H9 (cell line): ENCODE data around the gene ELAPOR1. TPM values are rescaled to one million over a fixed set of nuclear protein-coding genes. Genes with fewer than 3 reads are reported as not detected.

Experiments used
- DNase-seq: peaks from one replicate; pipeline ENCODE4 v3.0.0-alpha.2; 2017
- H2AFZ ChIP-seq: one replicate; pipeline ENCODE4 v1.6.1; 2013; ENCODE audit warnings: mild to moderate bottlenecking, low read length, control low read depth, moderate library complexity
- H2AK5ac ChIP-seq: 2 replicates; pipeline ENCODE4 v1.6.1; 2013; ENCODE audit warnings: low read length, control low read depth, mixed read lengths; ENCODE audit not compliant: insufficient read length
- H2BK120ac ChIP-seq: one replicate; pipeline ENCODE4 v1.6.1; 2013; ENCODE audit warnings: low read depth, mild to moderate bottlenecking, low read length, control low read depth, inconsistent platforms; ENCODE audit not compliant: poor library complexity, severe bottlenecking
- H2BK12ac ChIP-seq: 2 replicates; pipeline ENCODE4 v1.6.1; 2013; ENCODE audit warnings: low read length, control low read depth, mixed read lengths, low read depth; ENCODE audit not compliant: insufficient read length
- H2BK15ac ChIP-seq: 2 replicates; pipeline ENCODE4 v1.6.1; 2013; ENCODE audit warnings: low read depth, low read length, control low read depth
- H2BK20ac ChIP-seq: one replicate; pipeline ENCODE4 v1.6.1; 2013; ENCODE audit warnings: low read depth, mild to moderate bottlenecking, low read length, control low read depth, inconsistent platforms; ENCODE audit not compliant: poor library complexity, severe bottlenecking
- H2BK5ac ChIP-seq: 2 replicates; pipeline ENCODE4 v1.6.1; 2013; ENCODE audit warnings: low read length, control low read depth, mixed read lengths; ENCODE audit not compliant: insufficient read length
- H3K14ac ChIP-seq: 2 replicates; pipeline ENCODE4 v1.6.1; 2013; ENCODE audit warnings: low read length, control low read depth; ENCODE audit not compliant: insufficient read depth
- H3K18ac ChIP-seq: 2 replicates; pipeline ENCODE4 v1.6.1; 2013; ENCODE audit warnings: low read depth, mild to moderate bottlenecking, mixed read lengths, low read length, control low read depth; ENCODE audit not compliant: insufficient read length
- H3K23ac ChIP-seq: 2 replicates; pipeline ENCODE4 v1.6.1; 2013; ENCODE audit warnings: low read length, control low read depth, mixed read lengths, low read depth; ENCODE audit not compliant: insufficient read length
- H3K23me2 ChIP-seq: 2 replicates; pipeline ENCODE4 v1.6.1; 2013; ENCODE audit warnings: low read depth, mild to moderate bottlenecking, mixed read lengths, low read length, control low read depth; ENCODE audit not compliant: insufficient read length, poor library complexity, severe bottlenecking
- H3K27ac ChIP-seq: 2 replicates; pipeline ENCODE4 v1.5.1; 2013; ENCODE audit warnings: low read length, control low read depth, mixed read lengths, low read depth; ENCODE audit not compliant: insufficient read length
- H3K27me3 ChIP-seq: 2 replicates; pipeline ENCODE4 v1.6.1; 2013; ENCODE audit warnings: low read length, control low read depth, inconsistent platforms; ENCODE audit not compliant: insufficient read depth
- H3K4ac ChIP-seq: 2 replicates; pipeline ENCODE4 v1.6.1; 2013; ENCODE audit warnings: low read depth, mild to moderate bottlenecking, control low read depth, inconsistent platforms, low read length, moderate library complexity
- H3K4me1 ChIP-seq: 2 replicates; pipeline ENCODE4 v1.6.1; 2013; ENCODE audit warnings: low read length, control low read depth, inconsistent platforms; ENCODE audit not compliant: insufficient read depth
- H3K4me2 ChIP-seq: 2 replicates; pipeline ENCODE4 v1.6.1; 2013; ENCODE audit warnings: low read length, control low read depth, mixed read lengths; ENCODE audit not compliant: insufficient read length, insufficient read depth
- H3K56ac ChIP-seq: 2 replicates; pipeline ENCODE4 v1.6.1; 2013; ENCODE audit warnings: low read depth, mild to moderate bottlenecking, mixed read lengths, low read length, control low read depth; ENCODE audit not compliant: insufficient read length
- H3K79me1 ChIP-seq: 2 replicates; pipeline ENCODE4 v1.6.1; 2013; ENCODE audit warnings: low read depth, mild to moderate bottlenecking, moderate library complexity, low read length, control low read depth, inconsistent platforms; ENCODE audit not compliant: insufficient read depth, poor library complexity, severe bottlenecking
- H3K79me2 ChIP-seq: 2 replicates; pipeline ENCODE4 v1.6.1; 2013; ENCODE audit warnings: low read length, control low read depth, inconsistent platforms; ENCODE audit not compliant: insufficient read depth
- H3K9ac ChIP-seq: 2 replicates; pipeline ENCODE4 v1.6.1; 2013; ENCODE audit warnings: low read length, control low read depth, mixed read lengths; ENCODE audit not compliant: insufficient read length; ENCODE audit errors: extremely low read depth
- H3K9me3 ChIP-seq: one replicate; pipeline ENCODE4 v1.6.1; 2013; ENCODE audit warnings: low read depth, low read length, inconsistent platforms; ENCODE audit not compliant: control insufficient read depth
- H3T11ph ChIP-seq: one replicate; pipeline ENCODE4 v1.6.1; 2013; ENCODE audit warnings: mild to moderate bottlenecking, low read length, control low read depth, inconsistent platforms
- H4K20me1 ChIP-seq: one replicate; pipeline ENCODE4 v1.6.1; 2013; ENCODE audit not compliant: control insufficient read depth, insufficient read length, insufficient read depth
- H4K5ac ChIP-seq: 2 replicates; pipeline ENCODE4 v1.6.1; 2013; ENCODE audit warnings: low read depth, mild to moderate bottlenecking, mixed read lengths, low read length, control low read depth; ENCODE audit not compliant: insufficient read length
- H4K8ac ChIP-seq: replicated peaks from 2 replicates; pipeline ENCODE4 v1.6.1; 2013; ENCODE audit warnings: low read length, control low read depth, mixed read lengths, low read depth; ENCODE audit not compliant: insufficient read length
- H4K91ac ChIP-seq: 2 replicates; pipeline ENCODE4 v1.6.1; 2013; ENCODE audit warnings: low read depth, mild to moderate bottlenecking, moderate library complexity, mixed read lengths, low read length, control low read depth; ENCODE audit not compliant: insufficient read length
- H3K27ac Mint-ChIP-seq, 3 experiments: 2 replicates in 2 of 3; 3 replicates in 1 of 3; pipeline ENCODE4 v1.8.0; 2020 to 2021; ENCODE audit warnings: mixed read lengths in 3 of 3, mild to moderate bottlenecking in 1 of 3, moderate library complexity in 1 of 3
- H3K27me3 Mint-ChIP-seq: 2 replicates; pipeline ENCODE4 v1.8.0; 2021; ENCODE audit warnings: low read depth, mild to moderate bottlenecking, moderate library complexity, mixed read lengths
- H3K36me3 Mint-ChIP-seq, 3 experiments: 2 replicates in 2 of 3; 3 replicates in 1 of 3; pipeline ENCODE4 v1.8.0; 2020 to 2021; ENCODE audit warnings: low read depth in 3 of 3, mixed read lengths in 3 of 3; ENCODE audit not compliant: insufficient read depth in 1 of 3
- H3K4me1 Mint-ChIP-seq, 2 experiments: 2 replicates each; pipeline ENCODE4 v1.8.0; 2020; ENCODE audit warnings: mixed read lengths in 2 of 2
- H3K4me3 Mint-ChIP-seq, 2 experiments: 2 replicates in 1 of 2; 3 replicates in 1 of 2; pipeline ENCODE4 v1.8.0; 2020 to 2021; ENCODE audit warnings: mild to moderate bottlenecking in 2 of 2, mixed read lengths in 2 of 2, moderate library complexity in 1 of 2
- H3K9me3 Mint-ChIP-seq, 2 experiments: 2 replicates in 1 of 2; 3 replicates in 1 of 2; pipeline ENCODE4 v1.8.0; 2020; ENCODE audit warnings: mild to moderate bottlenecking in 2 of 2, mixed read lengths in 2 of 2, moderate library complexity in 1 of 2
- WGBS: extraction: QIAGEN DNeasy Blood & Tissue Kit; methylation state at CpG from one replicate; pipeline ENCODE4 v1.1.7; 2013; ENCODE audit warnings: missing lambda C conversion rate, low lambda C conversion rate, mixed read lengths; ENCODE audit not compliant: insufficient read length; ENCODE audit errors: extremely low coverage; 5-methylcytosine and 5-hydroxymethylcytosine counted together
- total RNA-seq: library from RNA; stranded (reverse); gene quantifications from 2 replicates; pipeline ENCODE4 v1.2.1, GENCODE V29; 2021
- TF ChIP-seq, protein P1 (sequence below): fragments of 200-600 bp; sonication (generic); conservative IDR thresholded peaks from 3 replicates; pipeline ENCODE4 v1.8.0; 2021; ENCODE audit warnings: antibody characterized with exemption, mild to moderate bottlenecking

Gene ELAPOR1
- total RNA-seq, 1 experiment from 2014 or later = 0.55 TPM

GRCh38 chr1:109133002-109133706 is 19.2 kb downstream of the ELAPOR1 start:
- no peak overlapping the region for H4K5ac ChIP-seq

More at GRCh38 chr1:109133002-109133706, 19.2 kb downstream of the ELAPOR1 start:
- TF ChIP-seq, protein P1, sequence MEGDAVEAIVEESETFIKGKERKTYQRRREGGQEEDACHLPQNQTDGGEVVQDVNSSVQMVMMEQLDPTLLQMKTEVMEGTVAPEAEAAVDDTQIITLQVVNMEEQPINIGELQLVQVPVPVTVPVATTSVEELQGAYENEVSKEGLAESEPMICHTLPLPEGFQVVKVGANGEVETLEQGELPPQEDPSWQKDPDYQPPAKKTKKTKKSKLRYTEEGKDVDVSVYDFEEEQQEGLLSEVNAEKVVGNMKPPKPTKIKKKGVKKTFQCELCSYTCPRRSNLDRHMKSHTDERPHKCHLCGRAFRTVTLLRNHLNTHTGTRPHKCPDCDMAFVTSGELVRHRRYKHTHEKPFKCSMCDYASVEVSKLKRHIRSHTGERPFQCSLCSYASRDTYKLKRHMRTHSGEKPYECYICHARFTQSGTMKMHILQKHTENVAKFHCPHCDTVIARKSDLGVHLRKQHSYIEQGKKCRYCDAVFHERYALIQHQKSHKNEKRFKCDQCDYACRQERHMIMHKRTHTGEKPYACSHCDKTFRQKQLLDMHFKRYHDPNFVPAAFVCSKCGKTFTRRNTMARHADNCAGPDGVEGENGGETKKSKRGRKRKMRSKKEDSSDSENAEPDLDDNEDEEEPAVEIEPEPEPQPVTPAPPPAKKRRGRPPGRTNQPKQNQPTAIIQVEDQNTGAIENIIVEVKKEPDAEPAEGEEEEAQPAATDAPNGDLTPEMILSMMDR = no peak
- no peak overlapping the region for H2BK120ac ChIP-seq
- no peak overlapping the region for H2BK20ac ChIP-seq
- H3K4me1 ChIP-seq = no peaks in the 10 kb centered on the region
- no peak overlapping the region for H3K56ac ChIP-seq
- no peak overlapping the region for H2AFZ ChIP-seq
- no peaks in the 10 kb centered on the region for H3K36me3 Mint-ChIP-seq
- H2BK5ac ChIP-seq = no peak overlapping the region
- no peaks in the 10 kb centered on the region for H4K20me1 ChIP-seq
- no peaks in the 10 kb centered on the region for H3K9me3 ChIP-seq
- no CpG with 5 or more reads among the region's 4 CpGs for WGBS
- H2AK5ac ChIP-seq = no peak overlapping the region
- no peak overlapping the region for H3T11ph ChIP-seq
- no peaks in the 10 kb centered on the region for H3K79me2 ChIP-seq
- no peaks in the 10 kb centered on the region for H3K79me1 ChIP-seq
- no peak overlapping the region for H3K4ac ChIP-seq
- no peak for DNase-seq
- no peaks in the 10 kb centered on the region for H3K9me3 Mint-ChIP-seq
- no peaks in the 10 kb centered on the region for H3K27me3 ChIP-seq
- H3K9ac ChIP-seq = no peak overlapping the region
- H3K18ac ChIP-seq = no peak overlapping the region
- H3K27ac Mint-ChIP-seq = no peak overlapping the region
- no peak overlapping the region for H3K14ac ChIP-seq
- no peak overlapping the region for H2BK12ac ChIP-seq
- H3K4me1 Mint-ChIP-seq = no peaks in the 10 kb centered on the region; a peak in 1 of 4 replicates
- H3K27ac ChIP-seq = no peak overlapping the region
- H3K27me3 Mint-ChIP-seq = no peaks in the 10 kb centered on the region
- no peaks in the 10 kb centered on the region for H3K23me2 ChIP-seq
- no peak overlapping the region for H4K91ac ChIP-seq
- no peak overlapping the region for H2BK15ac ChIP-seq
- no peak overlapping the region for H4K8ac ChIP-seq
- H3K4me2 ChIP-seq = no peak overlapping the region
- no peak overlapping the region for H3K4me3 Mint-ChIP-seq
- no peak overlapping the region for H3K23ac ChIP-seq
